GM12878 (cell line): ENCODE data around the gene TRIM47. TPM values are rescaled to one million over a fixed set of nuclear protein-coding genes. Genes with fewer than 3 reads are reported as not detected.

Source experiments
- KLF5 ChIP-seq: fragments of 450-650 bp; IDR thresholded peaks from 2 replicates; pipeline ENCODE4 v1.6.1; 2014; ENCODE audit warnings: mild to moderate bottlenecking; ENCODE audit not compliant: partially characterized antibody
- NFXL1 ChIP-seq: fragments of 450-650 bp; IDR thresholded peaks from 2 replicates; pipeline ENCODE4 v1.6.1; 2017; ENCODE audit warnings: antibody characterized with exemption, mild to moderate bottlenecking, borderline replicate concordance
- NFYA ChIP-seq: IDR thresholded peaks from 2 replicates; pipeline ENCODE4 v1.6.1; 2011; ENCODE audit warnings: low read depth, mild to moderate bottlenecking, low read length, improper control_type of control experiment, borderline replicate concordance
- PML ChIP-seq: IDR thresholded peaks from 2 replicates; pipeline ENCODE4 v1.6.1; 2012; ENCODE audit warnings: low read length, inconsistent platforms
- RAD51 ChIP-seq: fragments of 450-650 bp; IDR thresholded peaks from 2 replicates; pipeline ENCODE4 v1.6.1; 2016; ENCODE audit warnings: moderate library complexity, mild to moderate bottlenecking, inconsistent platforms
- RELB ChIP-seq: fragments of 450-650 bp; IDR thresholded peaks from 2 replicates; pipeline ENCODE4 v1.6.1; 2017; ENCODE audit warnings: low read depth, mild to moderate bottlenecking, moderate library complexity
- REST ChIP-seq: IDR thresholded peaks from 2 replicates; pipeline ENCODE4 v1.6.1; 2012; ENCODE audit warnings: mild to moderate bottlenecking, low read depth, low read length
- RFX5 ChIP-seq: IDR thresholded peaks from 2 replicates; pipeline ENCODE4 v1.6.1; 2011; ENCODE audit warnings: low read depth, low read length, improper control_type of control experiment
- SP1 ChIP-seq: IDR thresholded peaks from one replicate; pipeline ENCODE4 v1.6.1; 2011; ENCODE audit warnings: low read depth, low read length
- SPI1 ChIP-seq: IDR thresholded peaks from 2 replicates; pipeline ENCODE4 v1.6.1; 2011; ENCODE audit warnings: low read depth, mild to moderate bottlenecking, low read length, moderate library complexity, borderline replicate concordance; ENCODE audit not compliant: insufficient read depth
- SREBF1 ChIP-seq: IDR thresholded peaks from 2 replicates; pipeline ENCODE4 v1.6.1; 2012; ENCODE audit warnings: mild to moderate bottlenecking, low read length
- TAF1 ChIP-seq: IDR thresholded peaks from 2 replicates; pipeline ENCODE4 v1.6.1; 2011; ENCODE audit warnings: mild to moderate bottlenecking, low read depth, low read length, borderline replicate concordance
- TARDBP ChIP-seq: IDR thresholded peaks from 2 replicates; pipeline ENCODE4 v1.6.1; 2016; ENCODE audit warnings: borderline replicate concordance
- TBL1XR1 ChIP-seq: IDR thresholded peaks from 2 replicates; pipeline ENCODE4 v1.6.1; 2012; ENCODE audit warnings: low read depth, low read length, improper control_type of control experiment
- TCF7 ChIP-seq: IDR thresholded peaks from 2 replicates; pipeline ENCODE4 v1.6.1; 2014; ENCODE audit warnings: antibody characterized with exemption, borderline replicate concordance
- YY1 ChIP-seq: IDR thresholded peaks from 2 replicates; pipeline ENCODE4 v1.6.1; 2011; ENCODE audit warnings: low read depth, mild to moderate bottlenecking, low read length
- ZBTB11 ChIP-seq: fragments of 450-650 bp; formaldehyde crosslinking; IDR thresholded peaks from 2 replicates; pipeline ENCODE4 v1.5.0; 2022; ENCODE audit warnings: mild to moderate bottlenecking, missing genetic modification characterization
- ZBTB33 ChIP-seq: fragments of 450-650 bp; IDR thresholded peaks from 2 replicates; pipeline ENCODE4 v1.6.1; 2017; ENCODE audit warnings: mild to moderate bottlenecking
- ZNF274 ChIP-seq: IDR thresholded peaks from one replicate; pipeline ENCODE4 v1.8.0; 2011; ENCODE audit not compliant: insufficient read length, insufficient read depth
- polyA plus RNA-seq, 11 experiments: library from polyadenylated mRNA; depleted of rRNA in 4 of 11; unstranded in 6 of 11; stranded (reverse) in 5 of 11; fragments of >200 nt; fragmentation: Nextera tagmentation in 4 of 11; fragmentation: Illumina TruSeq in 1 of 11; extraction: Ambion mirVana in 4 of 11; extraction: Trizol in 1 of 11; gene quantifications; 1 replicate in 1 of 11; 2 replicates in 10 of 11; pipeline versions ENCODE4 v1.2.1 to v1.2.3, GENCODE V29; 2011 to 2016; ENCODE audit warnings: inconsistent platforms in 2 of 11, missing spikeins in 2 of 11, low read depth in 1 of 11
- total RNA-seq, 4 experiments: library from RNA; depleted of rRNA in 3 of 4; stranded (reverse); fragments of >200 nt in 3 of 4; fragmentation: Illumina TruSeq in 1 of 4; extraction: Trizol in 1 of 4; gene quantifications; 2 replicates each; pipeline versions ENCODE4 v1.2.1 to v1.2.3, GENCODE V29; 2013 to 2021

The TRIM47 gene
- total and polyA plus RNA-seq, 10 of the 15 experiments (the other 5 are each of a cell fraction or from before 2014, with no cell fraction given), result 0.35 to 9.7 (median 5.3) TPM

GRCh38 chr17:75845058-75845711 is 33.2 kb downstream of the TRIM47 start (continued):
- TF ChIP-seq REST, result peak; percentile 22; the same call in 1 of the 2 replicates
- peak; percentile 27 for TF ChIP-seq KLF5
- TF ChIP-seq SP1, result peak; percentile 7
- peak; percentile 95 for TF ChIP-seq NFXL1
- 0 out of 2 replicates have a peak, but pooled peaks have one; percentile 20 for TF ChIP-seq TAF1
- TF ChIP-seq SPI1, result no peak
- TF ChIP-seq RFX5, result no peak
- TF ChIP-seq NFYA, result no peak
- TF ChIP-seq ZNF274, result no peak
- no peak for TF ChIP-seq PML
- no peak for TF ChIP-seq ZBTB11 (CRISPR knock-in tag)
- TF ChIP-seq TARDBP, result no peak
- no peak for TF ChIP-seq TBL1XR1
- no peak for TF ChIP-seq SREBF1
- peak; percentile 68; the same call in 1 of the 2 replicates for TF ChIP-seq YY1
- no peak for TF ChIP-seq TCF7
- no peak for TF ChIP-seq ZBTB33
- peak; percentile 70 for TF ChIP-seq RAD51
- TF ChIP-seq RELB, result peak; percentile 62; the same call in 1 of the 2 replicates
